ENCODE data around the gene OTUD7B. TPM values are rescaled to one million over a fixed set of nuclear protein-coding genes. Genes with fewer than 3 reads are reported as not detected.
A peak's percentile ranks its signal among the peaks of the same experiment; 100 is the strongest.

The OTUD7B gene
- total RNA-seq, 1 donor, result 18.5 TPM

GRCh38 chr1:150005606-150006005, 4.9 kb downstream of the OTUD7B start:
- Histone ChIP-seq H3K36me3 (ENCODE audit: insufficient read depth, low read length) (peaks cover 16% of the 10 kb centered on the region), H4K20me1 (ENCODE audit: insufficient read depth, low read length) (peaks cover 57% of the 10 kb centered on the region), H3K9me3 (ENCODE audit: low read depth, low read length) (no peaks in the 10 kb centered on the region), H3K79me2 (ENCODE audit: insufficient read depth, low read length) (peaks cover 87% of the 10 kb centered on the region), H2AFZ (ENCODE audit: low read length) (no peak overlapping the region), H3K27me3 (ENCODE audit: insufficient read depth, low read length) (no peaks in the 10 kb centered on the region), H3K4me1 (ENCODE audit: insufficient read depth, low read length) (peaks cover 40% of the 10 kb centered on the region), H3K27ac (ENCODE audit: low read depth, low read length) (no peak overlapping the region), H3K4me2 (ENCODE audit: insufficient read depth, low read length) (no peak overlapping the region), H3K4me3 (ENCODE audit: insufficient read depth, low read length) (no peak overlapping the region)
- DNase-seq (ENCODE audit: insufficient read length, low spot score, missing footprints), result peak; percentile 13
- TF ChIP-seq CTCF (IDR thresholded peaks at IDR 0.05; ENCODE audit: extremely low read depth, low read depth, low read length), result no peak

- Histone ChIP-seq H3K4me1 (ENCODE audit: insufficient read depth, low read length) (peaks cover 38% of the 10 kb centered on the region), H3K79me2 (ENCODE audit: insufficient read depth, low read length) (peaks cover 92% of the 10 kb centered on the region), H3K27me3 (ENCODE audit: insufficient read depth, low read length) (no peaks in the 10 kb centered on the region), H3K36me3 (ENCODE audit: insufficient read depth, low read length) (peaks cover 30% of the 10 kb centered on the region), H3K9me3 (ENCODE audit: low read depth, low read length) (no peaks in the 10 kb centered on the region), H3K4me3 (ENCODE audit: insufficient read depth, low read length) (no peak overlapping the region), H3K27ac (ENCODE audit: low read depth, low read length) (no peak overlapping the region), H2AFZ (ENCODE audit: low read length) (no peak overlapping the region), H3K4me2 (ENCODE audit: insufficient read depth, low read length) (no peak overlapping the region), H4K20me1 (ENCODE audit: insufficient read depth, low read length) (peaks cover 54% of the 10 kb centered on the region)
- TF ChIP-seq CTCF (IDR thresholded peaks at IDR 0.05; ENCODE audit: extremely low read depth, low read depth, low read length), result no peak
- peak; percentile 14 for DNase-seq (ENCODE audit: insufficient read length, low spot score, missing footprints)
Measured at GRCh38 chr1:150003801-150004200, 6.7 kb downstream of the OTUD7B start.

- H3K4me3 ChIP-seq (ENCODE audit: insufficient read depth, low read length), result no peak overlapping the region
- peaks cover 30% of the 10 kb centered on the region for H3K36me3 ChIP-seq (ENCODE audit: insufficient read depth, low read length)
- peaks cover 92% of the 10 kb centered on the region for H3K79me2 ChIP-seq (ENCODE audit: insufficient read depth, low read length)
- no peak for TF ChIP-seq CTCF (IDR thresholded peaks at IDR 0.05; ENCODE audit: extremely low read depth, low read depth, low read length)
- H3K9me3 ChIP-seq (ENCODE audit: low read depth, low read length), result no peaks in the 10 kb centered on the region
- H3K4me1 ChIP-seq (ENCODE audit: insufficient read depth, low read length), result peaks cover 22% of the 10 kb centered on the region
- no peak overlapping the region for H3K4me2 ChIP-seq (ENCODE audit: insufficient read depth, low read length)
- no peak overlapping the region for H3K27ac ChIP-seq (ENCODE audit: low read depth, low read length)
- H3K27me3 ChIP-seq (ENCODE audit: insufficient read depth, low read length), result no peaks in the 10 kb centered on the region
- peaks cover 57% of the 10 kb centered on the region for H4K20me1 ChIP-seq (ENCODE audit: insufficient read depth, low read length)
- peak; percentile 41 for DNase-seq (ENCODE audit: insufficient read length, low spot score, missing footprints)
- no peak overlapping the region for H2AFZ ChIP-seq (ENCODE audit: low read length)
Measured at GRCh38 chr1:150002217-150002616, 8.3 kb downstream of the OTUD7B start.

- H3K9me3 ChIP-seq (ENCODE audit: low read depth, low read length), result no peaks in the 10 kb centered on the region
- H3K27ac ChIP-seq (ENCODE audit: low read depth, low read length), result peak overlapping the region; percentile 36
- no peak for DNase-seq (ENCODE audit: insufficient read length, low spot score, missing footprints)
- H2AFZ ChIP-seq (ENCODE audit: low read length), result no peak overlapping the region
- H3K4me2 ChIP-seq (ENCODE audit: insufficient read depth, low read length), result no peak overlapping the region
- peaks cover 92% of the 10 kb centered on the region for H3K79me2 ChIP-seq (ENCODE audit: insufficient read depth, low read length)
- H4K20me1 ChIP-seq (ENCODE audit: insufficient read depth, low read length), result peaks cover 55% of the 10 kb centered on the region
- no peak for TF ChIP-seq CTCF (IDR thresholded peaks at IDR 0.05; ENCODE audit: extremely low read depth, low read depth, low read length)
- H3K4me1 ChIP-seq (ENCODE audit: insufficient read depth, low read length), result peaks cover 16% of the 10 kb centered on the region
- no peaks in the 10 kb centered on the region for H3K27me3 ChIP-seq (ENCODE audit: insufficient read depth, low read length)
- H3K36me3 ChIP-seq (ENCODE audit: insufficient read depth, low read length), result peaks cover 28% of the 10 kb centered on the region
- no peak overlapping the region for H3K4me3 ChIP-seq (ENCODE audit: insufficient read depth, low read length)
Measured at GRCh38 chr1:150001415-150001814, 9.1 kb downstream of the OTUD7B start.
